ENCODE measurements around the gene AK4.
"Not testable (repeated sequence)": the region's sequence is repeated elsewhere in the genome, so short reads cannot be mapped to it uniquely, and the experiment has no call there.

Gene AK4

GRCh38 chr1:65148178-65148547, at the start of gene AK4:
AK4 (plus strand) TSS chr1:65148203; CDS start chr1:65148408, 205 bp downstream.
- not testable (repeated sequence) for H3K27ac ChIP-seq; H3K9ac ChIP-seq; H3K36me3 ChIP-seq (ENCODE audit: control insufficient read depth, insufficient read depth, low read length); H3K4me1 ChIP-seq; H3K27me3 ChIP-seq (ENCODE audit: control insufficient read depth, insufficient read depth, low read length); H3K79me2 ChIP-seq; H3K9me3 ChIP-seq (ENCODE audit: control insufficient read depth, low read length)
- H2AFZ ChIP-seq: peak within 1 kb of the TSS; percentile 74
- peak within 1 kb of the TSS; percentile 64 for H3K4me3 ChIP-seq (ENCODE audit: low read depth, low read length)
- peak within 1 kb of the TSS; percentile 95 for H3K4me2 ChIP-seq (ENCODE audit: low read length)

- Histone ChIP-seq H3K4me2 (ENCODE audit: low read length) (no peak overlapping the region), H3K79me2 (no peaks in the 10 kb centered on the region), H3K4me1 (no peaks in the 10 kb centered on the region), H3K4me3 (ENCODE audit: low read depth, low read length) (no peak overlapping the region), H3K27me3 (ENCODE audit: control insufficient read depth, insufficient read depth, low read length) (no peaks in the 10 kb centered on the region), H3K9ac (no peak overlapping the region), H3K9me3 (ENCODE audit: control insufficient read depth, low read length) (no peaks in the 10 kb centered on the region), H3K36me3 (ENCODE audit: control insufficient read depth, insufficient read depth, low read length) (no peaks in the 10 kb centered on the region), H2AFZ (no peak overlapping the region), H3K27ac (no peak overlapping the region)
- TF ChIP-seq CTCF (IDR thresholded peaks at IDR 0.05): no peak
Measured at GRCh38 chr1:65103807-65104206, 44.2 kb upstream of the AK4 start.

DNA sequence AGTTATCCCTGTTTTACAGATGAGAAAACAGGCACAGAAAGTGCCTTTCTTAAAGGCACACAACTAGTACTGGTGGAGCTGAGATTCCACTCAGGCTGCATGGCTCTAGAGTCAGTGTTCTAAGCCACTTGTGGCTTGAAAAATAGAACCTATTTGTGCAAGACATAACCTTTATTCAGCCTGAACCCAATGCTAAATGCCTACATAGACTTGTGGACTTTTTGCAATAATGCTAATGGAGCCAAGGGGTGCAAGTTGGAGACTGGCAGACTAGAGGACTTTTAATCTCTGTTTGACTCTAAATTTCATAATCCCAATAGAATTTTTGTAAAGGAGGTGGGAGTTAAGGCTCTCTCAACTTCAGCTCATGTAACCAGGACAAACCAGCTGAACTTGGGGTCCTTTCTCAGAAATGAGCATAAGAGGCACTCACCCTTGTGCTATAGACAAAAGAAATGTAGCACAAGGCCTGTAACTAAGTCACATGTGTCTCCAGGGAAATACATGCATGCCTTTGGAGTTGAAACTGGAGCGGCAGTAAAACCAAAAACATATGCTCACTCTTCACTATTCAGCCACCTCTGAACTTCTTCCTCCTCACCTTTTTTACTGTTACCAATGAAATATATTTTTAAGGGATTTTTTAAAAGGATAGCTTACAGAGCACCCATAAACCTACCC, 43.0 kb upstream of the AK4 start:
- no peak for TF ChIP-seq CTCF (IDR thresholded peaks at IDR 0.05)
- Histone ChIP-seq H3K36me3 (ENCODE audit: control insufficient read depth, insufficient read depth, low read length) (no peaks in the 10 kb centered on the region), H3K4me2 (ENCODE audit: low read length) (no peak overlapping the region), H2AFZ (no peak overlapping the region), H3K4me1 (no peaks in the 10 kb centered on the region), H3K79me2 (no peaks in the 10 kb centered on the region), H3K9ac (no peak overlapping the region), H3K27me3 (ENCODE audit: control insufficient read depth, insufficient read depth, low read length) (no peaks in the 10 kb centered on the region), H3K9me3 (ENCODE audit: control insufficient read depth, low read length) (no peaks in the 10 kb centered on the region), H3K27ac (no peak overlapping the region), H3K4me3 (ENCODE audit: low read depth, low read length) (no peak overlapping the region)

DNA sequence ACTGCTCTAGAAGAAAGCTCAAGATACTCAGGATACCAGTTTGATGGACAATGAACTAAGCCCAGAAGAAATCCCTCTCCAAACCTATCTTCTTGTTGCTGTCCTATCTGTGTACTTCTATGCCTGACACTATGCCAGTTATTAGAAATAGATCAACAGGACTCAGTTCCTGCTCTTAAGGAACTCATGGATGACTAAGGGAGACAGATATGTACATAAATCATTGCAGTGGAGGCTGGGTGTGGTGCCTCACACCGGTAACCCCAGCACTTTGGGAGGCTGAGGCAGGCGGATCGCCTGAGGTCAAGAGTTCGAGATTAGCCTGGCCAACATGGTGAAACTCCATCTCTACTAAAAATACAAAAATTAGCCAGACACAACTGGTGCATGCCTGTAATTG, 42.4 kb upstream of the AK4 start:
- H3K9me3 ChIP-seq (ENCODE audit: control insufficient read depth, low read length): no peaks in the 10 kb centered on the region
- no peak overlapping the region for H3K9ac ChIP-seq
- H2AFZ ChIP-seq: no peak overlapping the region
- no peaks in the 10 kb centered on the region for H3K36me3 ChIP-seq (ENCODE audit: control insufficient read depth, insufficient read depth, low read length)
- no peak overlapping the region for H3K4me2 ChIP-seq (ENCODE audit: low read length)
- no peaks in the 10 kb centered on the region for H3K4me1 ChIP-seq
- no peaks in the 10 kb centered on the region for H3K27me3 ChIP-seq (ENCODE audit: control insufficient read depth, insufficient read depth, low read length)
- no peak overlapping the region for H3K4me3 ChIP-seq (ENCODE audit: low read depth, low read length)
- H3K27ac ChIP-seq: no peak overlapping the region
- H3K79me2 ChIP-seq: no peaks in the 10 kb centered on the region
- TF ChIP-seq CTCF (IDR thresholded peaks at IDR 0.05): no peak

DNA sequence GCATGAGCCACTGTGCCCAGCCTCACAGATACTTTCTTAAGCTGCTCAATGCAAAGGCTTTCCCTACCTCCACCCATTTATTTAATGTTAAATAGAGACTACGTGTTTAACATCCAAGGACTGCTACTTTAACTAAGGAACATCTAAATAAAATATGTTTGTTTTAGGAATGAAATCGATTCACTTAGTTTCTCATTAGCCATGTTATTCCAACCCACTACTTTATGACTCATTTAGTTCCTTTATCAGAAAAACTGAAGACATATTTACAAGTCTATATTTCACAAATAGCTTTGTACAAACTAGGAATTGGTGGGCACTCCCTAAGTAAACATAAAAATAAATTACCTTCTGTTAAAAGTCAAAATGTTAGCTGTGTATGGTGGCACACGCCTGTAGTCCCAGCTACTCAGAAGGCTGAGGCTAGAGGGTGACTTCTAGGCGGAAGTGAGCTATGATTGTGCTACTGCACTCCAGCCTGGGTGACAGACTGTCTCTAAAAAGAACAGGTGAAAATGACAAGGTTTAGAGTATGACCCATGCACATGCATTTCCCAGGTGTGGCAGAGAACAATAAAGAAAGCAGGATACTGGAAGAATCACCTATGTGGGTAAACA, 39.9 kb upstream of the AK4 start:
- no peaks in the 10 kb centered on the region for H3K9me3 ChIP-seq (ENCODE audit: control insufficient read depth, low read length)
- no peak overlapping the region for H3K9ac ChIP-seq
- no peak overlapping the region for H3K4me3 ChIP-seq (ENCODE audit: low read depth, low read length)
- H2AFZ ChIP-seq: no peak overlapping the region
- H3K27me3 ChIP-seq (ENCODE audit: control insufficient read depth, insufficient read depth, low read length): no peaks in the 10 kb centered on the region
- no peak overlapping the region for H3K4me2 ChIP-seq (ENCODE audit: low read length)
- no peaks in the 10 kb centered on the region for H3K36me3 ChIP-seq (ENCODE audit: control insufficient read depth, insufficient read depth, low read length)
- H3K79me2 ChIP-seq: no peaks in the 10 kb centered on the region
- H3K4me1 ChIP-seq: no peaks in the 10 kb centered on the region
- H3K27ac ChIP-seq: no peak overlapping the region
- TF ChIP-seq CTCF (IDR thresholded peaks at IDR 0.05): no peak

All from parathyroid adenoma (tissue), 2 donors.